Ishikawa (cell line): ENCODE measurements around the gene RNASE7.

ENCODE experiments used
- CEBPB ChIP-seq: IDR thresholded peaks from 2 replicates; pipeline ENCODE4 v1.6.1; 2012
- CREB1 ChIP-seq: IDR thresholded peaks from 2 replicates; pipeline ENCODE4 v1.6.1; 2012; ENCODE audit warnings: low read depth
- EGR1 ChIP-seq: IDR thresholded peaks from 2 replicates; pipeline ENCODE4 v1.6.1; 2012
- EP300 ChIP-seq: IDR thresholded peaks from 2 replicates; pipeline ENCODE4 v1.6.1; 2012; ENCODE audit warnings: borderline replicate concordance
- FOXM1 ChIP-seq: IDR thresholded peaks from 2 replicates; pipeline ENCODE4 v1.6.1; 2012; ENCODE audit warnings: low read depth, borderline replicate concordance
- MAX ChIP-seq: IDR thresholded peaks from 2 replicates; pipeline ENCODE4 v1.6.1; 2012
- RAD21 ChIP-seq: IDR thresholded peaks from 2 replicates; pipeline ENCODE4 v1.6.1; 2012; ENCODE audit warnings: low read depth
- REST ChIP-seq: IDR thresholded peaks from 2 replicates; pipeline ENCODE4 v1.6.1; 2012; ENCODE audit warnings: low read depth, mild to moderate bottlenecking
- TAF1 ChIP-seq: IDR thresholded peaks from 2 replicates; pipeline ENCODE4 v1.6.1; 2012; ENCODE audit warnings: low read depth, mild to moderate bottlenecking
- TCF12 ChIP-seq: IDR thresholded peaks from 2 replicates; pipeline ENCODE4 v1.6.1; 2012; ENCODE audit warnings: low read depth
- TEAD4 ChIP-seq: IDR thresholded peaks from 2 replicates; pipeline ENCODE4 v1.6.1; 2012
- USF1 ChIP-seq: IDR thresholded peaks from 2 replicates; pipeline ENCODE4 v1.6.1; 2012
- YY1 ChIP-seq: IDR thresholded peaks from 2 replicates; pipeline ENCODE4 v1.6.1; 2012; ENCODE audit warnings: low read depth
- ZBTB7A ChIP-seq: IDR thresholded peaks from 2 replicates; pipeline ENCODE4 v1.6.1; 2012; ENCODE audit warnings: low read depth

GRCh38 chr14:21043387-21043973 lies 1.3 kb downstream of the RNASE7 start:
- TF ChIP-seq TAF1 (no peak), TCF12 (no peak), RAD21 (no peak), YY1 (no peak), EP300 (no peak), TEAD4 (no peak), CREB1 (no peak), FOXM1 (no peak), ZBTB7A (no peak), CEBPB (no peak), USF1 (no peak), REST (no peak), MAX (no peak), EGR1 (no peak)
